HG03439 (cell line): Measurements from ENCODE around the gene PSMC1.

Experiments used
- ATAC-seq: cut with Tn5 transposase; IDR thresholded peaks from one replicate; pipeline ENCODE4 v1.9.1; 2021; ENCODE audit warnings: mild to moderate bottlenecking, moderate library complexity; ENCODE audit not compliant: unreplicated experiment

PSMC1 gene

DNA sequence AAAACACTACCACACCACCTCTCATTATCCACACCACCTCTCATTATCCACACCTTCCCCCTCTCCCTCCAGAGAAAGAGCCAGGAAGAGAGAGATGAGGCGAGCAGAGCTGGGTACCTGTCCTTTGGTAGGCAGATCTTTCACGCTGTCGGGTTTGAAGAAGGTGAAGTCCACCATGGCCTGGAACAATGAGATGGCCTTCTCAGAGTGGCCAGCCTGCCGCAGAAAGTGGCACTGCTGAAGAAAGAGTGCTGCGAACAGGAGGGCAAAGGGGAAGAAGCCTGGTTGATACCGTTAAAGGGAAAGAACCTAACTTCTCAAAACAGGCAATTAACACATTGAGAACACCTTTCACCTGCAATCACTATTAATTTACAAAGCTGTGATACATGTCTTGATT, 44.8 kb downstream of the PSMC1 start:
- no peak for ATAC-seq

DNA sequence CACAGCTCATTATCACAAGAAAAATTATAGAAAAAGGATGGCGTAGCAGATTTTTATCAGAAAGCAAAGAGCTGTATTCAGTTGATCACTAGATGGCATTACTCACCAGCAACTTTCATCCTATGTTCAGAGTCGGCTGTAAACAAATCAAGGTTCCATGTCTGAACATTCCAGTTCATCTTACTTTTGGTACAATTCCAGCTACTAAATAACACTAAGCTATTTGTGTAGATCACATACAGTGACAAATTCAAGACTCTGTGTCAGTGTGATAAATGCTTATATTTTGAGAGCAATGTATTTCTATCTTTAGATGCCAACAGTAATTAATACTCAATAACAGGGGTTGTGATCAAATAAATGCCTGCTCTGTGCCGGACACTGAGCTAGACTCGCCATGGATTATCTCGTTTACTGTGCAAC, 45.3 kb downstream of the PSMC1 start:
- no peak for ATAC-seq

DNA sequence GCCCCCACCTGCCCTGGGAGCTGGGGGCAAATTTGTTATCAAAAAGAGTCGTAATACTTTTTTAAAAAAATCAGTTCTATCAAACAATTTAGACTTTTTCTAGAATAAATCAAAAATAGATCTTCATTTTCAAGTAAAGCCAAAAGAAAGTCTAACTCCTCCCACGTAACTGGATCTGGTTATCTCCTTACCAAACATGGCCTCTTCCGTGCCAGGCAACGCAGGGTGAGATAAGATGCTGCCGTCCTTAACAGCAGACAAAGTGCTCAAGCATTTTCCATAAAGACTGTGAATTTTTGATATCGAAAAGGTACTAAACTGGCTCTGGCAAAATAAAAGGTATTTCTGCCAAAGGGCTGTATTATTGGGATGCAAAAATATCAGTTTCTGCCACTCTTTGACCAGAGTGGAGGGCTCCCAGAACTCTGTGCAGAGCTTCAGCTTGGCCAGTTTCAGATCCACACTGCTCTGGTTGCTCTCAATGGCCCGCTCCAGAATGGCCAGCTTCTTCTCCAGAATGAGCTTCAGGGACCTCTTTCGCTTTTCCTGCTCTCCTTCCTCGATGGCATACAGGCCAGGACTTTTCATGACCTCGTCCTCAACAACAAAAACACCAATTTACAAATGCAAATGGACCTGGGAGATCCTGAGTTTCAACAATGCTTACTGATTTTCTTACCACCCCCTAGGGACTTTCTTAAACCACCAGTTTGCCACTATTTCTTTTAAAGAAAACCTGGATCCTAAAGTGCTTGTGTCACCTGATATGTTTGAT, 46.4 kb downstream of the PSMC1 start:
- no peak for ATAC-seq

GRCh38 chr14:90303473-90303872, 47.1 kb downstream of the PSMC1 start:
- no peak for ATAC-seq

DNA sequence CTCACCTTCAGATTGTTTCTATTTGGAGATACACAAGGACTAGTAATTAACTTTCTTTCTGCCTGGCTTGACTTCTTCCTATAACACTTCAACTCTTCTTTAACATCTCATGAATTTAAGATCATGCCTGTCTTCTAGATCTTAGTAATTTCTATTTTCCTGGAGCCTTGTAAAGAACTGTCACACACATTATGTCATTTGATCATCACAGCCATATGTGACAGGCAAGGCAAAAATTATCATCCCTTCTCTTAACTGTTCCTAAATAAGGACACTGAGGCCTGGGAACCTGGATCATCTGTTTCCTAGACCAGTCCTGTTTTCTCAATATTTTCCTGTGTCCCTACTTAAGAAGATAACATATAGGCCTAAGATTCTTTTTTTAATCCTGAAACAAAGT, 48.1 kb downstream of the PSMC1 start:
- no peak for ATAC-seq

DNA sequence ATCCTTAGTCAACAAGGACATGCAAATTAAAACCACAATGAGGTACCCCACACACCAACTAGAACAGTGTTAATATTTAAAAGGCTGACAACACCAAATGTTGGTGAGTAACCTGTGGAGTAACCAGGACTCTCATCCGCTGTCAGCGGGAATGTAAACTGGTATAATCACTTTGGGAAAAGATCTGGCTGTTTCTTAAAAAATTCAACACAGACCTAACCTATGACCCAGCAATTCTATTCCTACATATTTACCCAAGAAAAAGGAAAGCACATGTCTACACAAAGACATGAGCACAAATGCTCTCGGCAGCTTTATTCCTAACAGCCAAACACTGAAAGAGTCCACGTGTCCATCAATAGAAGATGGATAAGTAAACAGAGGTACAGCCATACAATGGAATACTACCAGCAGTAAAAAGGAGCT, 48.8 kb downstream of the PSMC1 start:
- ATAC-seq: no peak

GRCh38 chr14:90308561-90308960, 52.2 kb downstream of the PSMC1 start:
- ATAC-seq: no peak

- no peak for ATAC-seq
These were observed 60.9 kb downstream of the PSMC1 start for GRCh38 chr14:90317286-90317685.

DNA sequence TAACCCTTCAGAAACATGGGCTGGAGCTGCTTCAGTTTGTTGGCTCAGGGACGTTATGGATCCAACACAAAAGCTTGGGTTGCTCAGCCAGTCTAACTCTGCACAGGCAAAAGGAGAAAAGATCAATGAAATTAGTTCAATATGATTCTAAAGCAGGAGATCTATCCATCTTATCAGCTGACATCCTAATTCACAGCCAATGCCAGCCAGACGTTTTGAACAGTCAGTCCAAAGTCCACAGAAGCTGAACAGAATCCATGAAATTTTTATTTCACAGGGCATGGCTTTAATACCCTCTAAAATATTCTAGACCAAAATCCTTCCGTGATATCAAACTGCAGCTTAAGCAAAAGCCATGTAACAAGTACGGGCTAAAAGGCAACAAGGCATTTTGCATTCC, 61.7 kb downstream of the PSMC1 start:
- no peak for ATAC-seq

DNA sequence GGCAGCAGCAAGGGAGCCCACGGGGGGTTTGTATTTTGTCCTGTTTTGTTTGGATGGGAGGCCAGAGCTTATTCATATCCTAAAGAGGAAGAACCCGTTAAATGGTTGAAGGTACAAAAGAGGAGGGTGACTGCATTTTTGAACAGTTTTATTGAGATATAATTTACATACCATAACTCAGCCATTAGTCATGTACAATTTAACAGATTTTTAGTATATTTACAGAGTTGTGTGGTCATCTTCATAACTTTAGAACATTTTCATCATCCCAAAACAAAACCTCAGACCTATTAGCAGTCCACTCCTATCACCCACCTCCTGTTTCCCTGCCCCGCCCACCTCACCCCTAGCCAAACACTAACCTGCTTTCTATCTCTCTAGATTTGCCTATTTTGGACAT, 62.8 kb downstream of the PSMC1 start:
- ATAC-seq: no peak

DNA sequence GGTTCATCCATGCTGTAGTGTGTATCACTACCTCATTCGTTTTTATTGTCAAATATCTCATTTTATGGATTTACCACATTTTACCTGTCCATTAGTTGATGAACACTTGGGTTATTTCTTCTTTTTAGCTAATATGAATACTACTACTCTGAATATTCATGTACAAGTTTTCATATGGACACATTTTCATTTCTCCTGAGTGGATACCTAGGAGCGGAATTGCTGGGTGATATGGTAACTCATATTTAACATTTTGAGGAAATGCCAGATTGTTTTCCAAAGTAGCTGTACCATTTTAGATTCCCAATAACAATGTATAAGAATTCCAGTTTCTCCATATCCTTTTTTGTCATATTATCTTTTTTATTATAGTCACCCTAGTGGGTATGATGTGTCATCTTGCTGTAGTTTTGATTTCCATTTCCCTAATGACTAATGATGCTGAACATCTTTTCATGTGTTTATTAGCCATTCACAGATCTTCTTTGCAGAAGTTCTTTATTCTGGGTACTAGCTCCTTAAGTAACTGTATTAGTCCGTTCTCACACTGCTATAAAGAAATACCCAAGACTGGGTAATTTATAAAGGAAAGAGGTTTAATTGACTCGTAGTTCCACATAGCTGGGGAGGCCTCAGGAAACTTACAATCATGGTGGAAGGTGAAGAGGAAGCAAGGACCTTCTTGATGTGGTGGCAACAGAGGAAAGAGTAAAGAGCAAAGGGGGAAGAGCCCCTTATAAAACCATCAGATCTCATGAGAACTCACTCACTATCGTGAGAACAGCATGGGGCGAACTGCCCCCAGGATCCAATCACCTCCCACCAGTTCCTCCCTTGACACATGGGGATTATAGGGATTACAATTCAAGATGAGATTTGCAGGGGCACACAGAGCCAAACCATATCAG, 63.5 kb downstream of the PSMC1 start:
- no peak for ATAC-seq

GRCh38 chr14:90321891-90322290, 65.5 kb downstream of the PSMC1 start:
- ATAC-seq: no peak
